Endothelial cell of umbilical vein (primary cell): Measurements from ENCODE around the gene C11orf21. TPM values are rescaled to one million over a fixed set of nuclear protein-coding genes. Genes with fewer than 3 reads are reported as not detected.

ENCODE experiments used
- BruUV-seq: library from RNA; stranded (reverse); fragments of 400-500 nt; replicated peaks from 2 replicates; lab custom pipeline; 2021; lab: Mats Ljungman, UMichigan
- CTCF ChIA-PET: fragments of 300-600, 350-600 bp; sonication (Branson Sonifier 250); formaldehyde crosslinking; loops from one replicate; lab custom pipeline; 2021; ENCODE audit warnings: antibody characterized with exemption, inconsistent platforms; lab: Charles Lee
- POLR2A ChIA-PET: fragments of 300-600, 350-600 bp; sonication (Branson Sonifier 250); formaldehyde crosslinking; loops from one replicate; lab custom pipeline; 2021; ENCODE audit warnings: antibody characterized with exemption, inconsistent platforms; lab: Charles Lee
- DNase-seq: peaks from one replicate; pipeline ENCODE4 v3.0.0-alpha.2; 2011; ENCODE audit warnings: low read depth, low spot score
- FAIRE-seq: peaks from 2 replicates; lab custom pipeline; 2011; peaks lifted over from hg19 to GRCh38; lab: Jason Lieb, UNC
- H2AFZ ChIP-seq: 2 replicates; pipeline ENCODE4 v1.6.0; 2012; ENCODE audit warnings: low read depth, low read length, control low read depth, inconsistent platforms
- H3K27ac ChIP-seq: 2 replicates; pipeline ENCODE4 v1.5.1; 2011; ENCODE audit warnings: low read depth, mild to moderate bottlenecking, control low read depth, low read length, moderate library complexity; ENCODE audit not compliant: insufficient read depth
- H3K27me3 ChIP-seq, 2 experiments: 2 replicates each; pipeline versions ENCODE4 v1.6.0 to v1.6.1; 2011; ENCODE audit warnings: low read length in 2 of 2, mixed read lengths in 1 of 2; ENCODE audit not compliant: control insufficient read depth in 2 of 2, insufficient read depth in 2 of 2
- H3K36me3 ChIP-seq, 2 experiments: 2 replicates in 1 of 2; 3 replicates in 1 of 2; pipeline ENCODE4 v1.5.1; 2011; ENCODE audit warnings: low read length in 2 of 2, mild to moderate bottlenecking in 1 of 2, moderate library complexity in 1 of 2; ENCODE audit not compliant: control insufficient read depth in 2 of 2, insufficient read depth in 2 of 2; ENCODE audit errors: extremely low read depth in 1 of 2
- H3K4me1 ChIP-seq: 3 replicates; pipeline ENCODE4 v1.5.1; 2011; ENCODE audit warnings: mild to moderate bottlenecking, low read length; ENCODE audit not compliant: control insufficient read depth, insufficient read depth; ENCODE audit errors: extremely low read depth
- H3K4me2 ChIP-seq: 2 replicates; pipeline ENCODE4 v1.6.1; 2011; ENCODE audit warnings: low read length, control low read depth, mixed read lengths; ENCODE audit not compliant: insufficient read depth
- H3K4me3 ChIP-seq, 3 experiments: fragments of 200-600 bp in 1 of 3; sonication (generic), shearing (Covaris generic) in 1 of 3; replicated peaks in 1 of 3; 2 replicates each; pipeline ENCODE4 v1.5.1; 2011 to 2016; ENCODE audit warnings: control low read depth in 3 of 3, low read length in 3 of 3, mild to moderate bottlenecking in 2 of 3, inconsistent platforms in 1 of 3, low read depth in 1 of 3, moderate library complexity in 1 of 3; ENCODE audit not compliant: insufficient read depth in 1 of 3
- H3K79me2 ChIP-seq: 2 replicates; pipeline ENCODE4 v1.6.0; 2012; ENCODE audit warnings: low read length, inconsistent platforms; ENCODE audit not compliant: control insufficient read depth, insufficient read depth
- H3K9ac ChIP-seq: replicated peaks from 2 replicates; pipeline ENCODE3; 2011; ENCODE audit warnings: low read length, control low read depth; ENCODE audit not compliant: insufficient read depth; ENCODE audit errors: extremely low read depth
- H3K9me1 ChIP-seq: replicated peaks from 3 replicates; pipeline ENCODE4 v1.6.0; 2011; ENCODE audit warnings: mild to moderate bottlenecking, low read length; ENCODE audit not compliant: control insufficient read depth, insufficient read depth; ENCODE audit errors: extremely low read depth
- H3K9me3 ChIP-seq: replicated peaks from 2 replicates; pipeline ENCODE4 v1.5.1; 2012; ENCODE audit warnings: low read length, inconsistent platforms; ENCODE audit not compliant: control insufficient read depth, insufficient read depth
- H4K20me1 ChIP-seq: replicated peaks from 2 replicates; pipeline ENCODE3; 2011; ENCODE audit warnings: mild to moderate bottlenecking, low read length; ENCODE audit not compliant: control insufficient read depth, insufficient read depth; ENCODE audit errors: extremely low read depth
- CTCF ChIP-seq, 2 donors: IDR thresholded peaks; 1 replicate in 1 of 2; 2 replicates in 1 of 2; pipeline ENCODE4 v1.5.1; 2011; ENCODE audit warnings: low read length in 2 of 2, mild to moderate bottlenecking in 2 of 2, moderate library complexity in 2 of 2, control low read depth in 1 of 2, inconsistent platforms in 1 of 2, low read depth in 1 of 2; ENCODE audit not compliant: insufficient read depth in 1 of 2; ENCODE audit errors: extremely low read depth in 1 of 2
- EZH2 ChIP-seq: IDR thresholded peaks from 2 replicates; pipeline ENCODE4 v1.6.1; 2012; ENCODE audit warnings: borderline replicate concordance, low read depth, mild to moderate bottlenecking, moderate library complexity, low read length, inconsistent platforms; ENCODE audit not compliant: severe bottlenecking
- FOS ChIP-seq: IDR thresholded peaks from 2 replicates; pipeline ENCODE4 v1.6.1; 2011; ENCODE audit warnings: mild to moderate bottlenecking, low read length, moderate library complexity, borderline replicate concordance; ENCODE audit not compliant: insufficient read depth
- GATA2 ChIP-seq: IDR thresholded peaks from 2 replicates; pipeline ENCODE4 v1.7.0; 2011; ENCODE audit warnings: low read depth, mild to moderate bottlenecking, moderate library complexity, mixed read lengths, low read length; ENCODE audit not compliant: insufficient read length, insufficient read depth
- MYC ChIP-seq: IDR thresholded peaks from one replicate; pipeline ENCODE4 v1.6.1; 2011; ENCODE audit warnings: mild to moderate bottlenecking, low read depth, low read length
- POLR2A ChIP-seq: IDR thresholded peaks from 2 replicates; pipeline ENCODE4 v1.6.1; 2012; ENCODE audit warnings: low read depth, mild to moderate bottlenecking, control low read depth, low read length
- dilution Hi-C: fragments of 300-500 bp; cut with MboI; formaldehyde crosslinking; loops from one replicate; pipeline ENCODE4 v1.15.0; 2019; ENCODE audit warnings: low sequenced_read_pairs; ENCODE audit not compliant: extremely low pct_ligation_motif_present
- intact Hi-C: fragments of 100-400 bp; cut with micrococcal nuclease; formaldehyde crosslinking; loops from one replicate; pipeline ENCODE4 v1.10.0; 2022
- polyA plus RNA-seq, 4 experiments: library from polyadenylated mRNA; depleted of rRNA in 3 of 4; stranded (reverse) in 3 of 4; unstranded in 1 of 4; fragments of >200 nt; gene quantifications; 2 replicates each; pipeline versions ENCODE4 v1.2.1 to v1.2.3, GENCODE V29; 2011 to 2012; ENCODE audit warnings: missing spikeins in 1 of 4
- total RNA-seq: library from RNA; stranded (reverse); gene quantifications from 2 replicates; pipeline ENCODE4 v1.2.3, GENCODE V29; 2021

The C11orf21 gene
- total and polyA plus RNA-seq, 2 donors (not counting 3 experiments of a cell fraction or from before 2014, with no cell fraction given): not detected

- ChIA-PET POLR2A (no interaction called here), CTCF (no interaction called here)
- H3K27ac ChIP-seq: no peak overlapping the region
- intact Hi-C loops (no loop called here), dilution Hi-C loops (no loop called here)
- no peak overlapping the region for H3K9ac ChIP-seq
- FAIRE-seq (no peak), DNase-seq (no peak)
- H3K36me3 ChIP-seq: no peaks in the 10 kb centered on the region
- H3K4me1 ChIP-seq: no peaks in the 10 kb centered on the region
- no TSS peak for BruUV-seq
- H2AFZ ChIP-seq: no peak overlapping the region
- no peak overlapping the region for H3K4me3 ChIP-seq
- H3K27me3 ChIP-seq: peaks cover 14 to 15% of the 10 kb centered on the region in 2 experiments
- TF ChIP-seq CTCF (IDR thresholded peaks at IDR 0.05; ENCODE audit: extremely low read depth in 1 of 2, insufficient read depth in 1 of 2, low read depth in 1 of 2, low read length in 2 of 2): no peak
- no peak for TF ChIP-seq GATA2
- TF ChIP-seq MYC: no peak
- TF ChIP-seq EZH2: no peak
- TF ChIP-seq FOS: no peak
- TF ChIP-seq POLR2A: no peak
- no peak overlapping the region for H3K4me2 ChIP-seq
- no peaks in the 10 kb centered on the region for H4K20me1 ChIP-seq
- H3K9me3 ChIP-seq: no peaks in the 10 kb centered on the region
- no peaks in the 10 kb centered on the region for H3K79me2 ChIP-seq
- no peaks in the 10 kb centered on the region for H3K9me1 ChIP-seq
Observed at GRCh38 chr11:2264366-2265053, 37.2 kb downstream of the C11orf21 start.
